Astrocyte of the spinal cord (primary cell): Measurements from ENCODE around the gene RDH11.

Experiments
- DNase-seq: peaks from one replicate; pipeline ENCODE4 v3.0.0; 2011; ENCODE audit warnings: low read depth, low spot score
- H3K4me3 ChIP-seq: 2 replicates; pipeline ENCODE4 v1.5.1; 2011; ENCODE audit warnings: low read depth, mild to moderate bottlenecking, low read length, moderate library complexity
- in situ Hi-C: cut with HindIII; loops from 2 replicates; pipeline ENCODE4 v1.10.0; 2017; ENCODE audit warnings: low sequenced_read_pairs
- TF ChIP-seq, protein P1 (sequence below): IDR thresholded peaks from 2 replicates; pipeline ENCODE4 v1.5.1; 2012; ENCODE audit warnings: low read depth, mild to moderate bottlenecking, low read length, inconsistent platforms

Gene RDH11

DNA sequence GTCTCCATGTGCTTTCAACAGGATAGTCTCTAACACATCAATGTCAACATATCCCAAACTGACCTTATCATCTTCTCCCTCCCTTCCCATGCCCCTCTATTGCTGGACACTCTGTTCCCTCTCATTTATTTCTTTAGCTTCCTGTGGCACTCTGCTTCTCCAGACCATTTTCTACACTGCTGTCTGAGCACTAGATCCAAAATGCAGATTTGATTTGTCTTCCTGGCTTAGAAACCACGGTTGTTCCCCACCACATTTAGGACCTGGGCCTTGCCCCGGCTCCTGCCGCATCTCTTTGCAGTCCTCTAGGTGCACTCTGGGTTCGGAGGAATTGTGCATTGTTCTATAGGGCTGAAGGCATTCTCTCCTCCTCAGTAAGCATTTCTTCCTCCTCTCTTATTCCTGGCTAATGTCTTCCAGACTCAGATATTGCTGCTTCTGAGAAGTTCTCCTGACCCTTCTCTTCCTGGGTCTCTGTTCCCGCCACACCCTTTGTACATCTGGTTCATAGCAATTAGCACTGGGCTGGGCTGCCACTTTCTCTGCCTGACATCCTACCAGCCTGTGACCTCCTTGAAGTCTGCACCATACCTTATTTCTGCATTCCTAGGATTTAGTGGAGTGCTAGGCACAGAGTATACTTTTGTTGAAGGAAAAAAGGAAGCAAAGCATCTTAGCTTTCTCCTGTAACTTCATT, 62.0 kb downstream of the RDH11 start:
- DNase-seq, result no peak
- in situ Hi-C loops, result no loop called here
- H3K4me3 ChIP-seq, result no peak overlapping the region
- TF ChIP-seq, protein P1, sequence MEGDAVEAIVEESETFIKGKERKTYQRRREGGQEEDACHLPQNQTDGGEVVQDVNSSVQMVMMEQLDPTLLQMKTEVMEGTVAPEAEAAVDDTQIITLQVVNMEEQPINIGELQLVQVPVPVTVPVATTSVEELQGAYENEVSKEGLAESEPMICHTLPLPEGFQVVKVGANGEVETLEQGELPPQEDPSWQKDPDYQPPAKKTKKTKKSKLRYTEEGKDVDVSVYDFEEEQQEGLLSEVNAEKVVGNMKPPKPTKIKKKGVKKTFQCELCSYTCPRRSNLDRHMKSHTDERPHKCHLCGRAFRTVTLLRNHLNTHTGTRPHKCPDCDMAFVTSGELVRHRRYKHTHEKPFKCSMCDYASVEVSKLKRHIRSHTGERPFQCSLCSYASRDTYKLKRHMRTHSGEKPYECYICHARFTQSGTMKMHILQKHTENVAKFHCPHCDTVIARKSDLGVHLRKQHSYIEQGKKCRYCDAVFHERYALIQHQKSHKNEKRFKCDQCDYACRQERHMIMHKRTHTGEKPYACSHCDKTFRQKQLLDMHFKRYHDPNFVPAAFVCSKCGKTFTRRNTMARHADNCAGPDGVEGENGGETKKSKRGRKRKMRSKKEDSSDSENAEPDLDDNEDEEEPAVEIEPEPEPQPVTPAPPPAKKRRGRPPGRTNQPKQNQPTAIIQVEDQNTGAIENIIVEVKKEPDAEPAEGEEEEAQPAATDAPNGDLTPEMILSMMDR, result no peak

DNA sequence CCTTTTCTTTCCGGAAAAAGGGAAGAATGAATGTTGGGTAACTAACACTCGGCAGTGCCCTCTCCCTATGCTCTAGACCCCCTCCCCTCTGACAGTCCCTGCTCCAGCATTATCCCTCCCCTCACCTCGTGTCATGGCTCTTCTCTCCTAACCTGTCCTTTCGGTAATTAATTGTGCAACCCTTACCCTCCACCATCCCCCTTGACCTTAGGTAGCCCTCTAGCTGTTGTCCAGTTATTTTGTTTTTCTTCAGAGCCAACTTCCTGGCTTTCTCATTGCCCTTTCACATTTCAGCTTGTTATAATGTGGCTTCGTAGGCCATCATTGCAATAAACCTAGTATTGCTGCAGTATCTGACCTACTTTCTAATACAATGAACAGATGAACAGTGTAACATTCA, 64.6 kb downstream of the RDH11 start:
- no peak overlapping the region for H3K4me3 ChIP-seq
- DNase-seq, result no peak
- in situ Hi-C loops, result no loop called here
- TF ChIP-seq, protein P1, result no peak

DNA sequence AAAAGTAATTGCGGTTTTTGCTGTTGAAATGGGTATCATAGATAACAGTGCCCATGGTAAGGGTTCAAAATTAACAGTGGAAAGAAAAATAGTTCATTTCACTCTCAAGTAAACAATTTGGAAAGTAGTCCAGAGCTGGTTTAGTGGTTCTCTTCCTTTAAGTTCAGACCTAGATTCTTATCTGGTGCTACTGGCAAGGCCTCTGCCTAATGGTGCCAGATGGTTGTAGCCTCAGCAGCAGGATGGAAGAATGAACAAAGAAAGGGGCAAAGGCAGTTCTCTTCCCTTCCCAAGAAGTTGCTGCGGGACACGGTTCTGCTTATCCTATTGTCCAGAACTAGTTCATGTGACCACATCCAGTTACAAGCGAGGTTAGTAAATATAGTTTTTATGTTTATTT, 65.4 kb downstream of the RDH11 start:
- DNase-seq, result no peak
- H3K4me3 ChIP-seq, result no peak overlapping the region
- TF ChIP-seq, protein P1, result no peak
- in situ Hi-C loops, result no loop called here

DNA sequence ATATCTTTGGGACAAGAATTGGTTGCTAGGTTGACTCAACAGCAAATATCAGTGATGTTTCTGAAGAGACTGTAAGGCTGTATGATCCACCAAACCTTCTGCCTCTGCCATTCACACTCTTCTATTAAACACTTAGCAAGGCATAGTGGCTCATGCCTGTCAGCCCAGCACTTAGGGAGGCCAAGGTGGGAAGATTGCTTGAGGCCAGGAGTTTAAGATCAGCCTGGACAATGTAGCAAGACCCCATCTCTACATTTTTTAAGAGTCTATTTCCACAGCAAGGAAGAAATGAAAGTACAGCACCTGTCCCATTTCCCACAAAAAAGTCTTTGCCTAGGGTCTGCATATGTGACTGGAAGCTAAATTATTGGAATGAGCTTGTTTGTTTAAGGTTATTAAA, 68.0 kb downstream of the RDH11 start:
- no peak overlapping the region for H3K4me3 ChIP-seq
- in situ Hi-C loops, result no loop called here
- TF ChIP-seq, protein P1, result no peak
- DNase-seq, result no peak
